GM10266 (cell line): ENCODE data around the gene DES.

Experiments used
- DNase-seq: peaks from one replicate; pipeline ENCODE4 v3.0.0; 2012; ENCODE audit errors: extremely low spot score
- CTCF ChIP-seq: IDR thresholded peaks from 2 replicates; pipeline ENCODE4 v1.5.1; 2012; ENCODE audit warnings: mild to moderate bottlenecking, low read depth; ENCODE audit not compliant: control insufficient read depth, insufficient read depth; ENCODE audit errors: missing control alignments

Gene DES

GRCh38 chr2:219418155-219419011 lies at the start of gene DES:
TSS of gene DES (plus strand) at chr2:219418377. CDS start at chr2:219418463, 86 bp downstream.
- no peak for DNase-seq

GRCh38 chr2:219368690-219369191 lies 49.4 kb upstream of the DES start:
- TF ChIP-seq CTCF: no peak

More at GRCh38 chr2:219418155-219419011, at the start of gene DES:
- no peak for TF ChIP-seq CTCF

DNA sequence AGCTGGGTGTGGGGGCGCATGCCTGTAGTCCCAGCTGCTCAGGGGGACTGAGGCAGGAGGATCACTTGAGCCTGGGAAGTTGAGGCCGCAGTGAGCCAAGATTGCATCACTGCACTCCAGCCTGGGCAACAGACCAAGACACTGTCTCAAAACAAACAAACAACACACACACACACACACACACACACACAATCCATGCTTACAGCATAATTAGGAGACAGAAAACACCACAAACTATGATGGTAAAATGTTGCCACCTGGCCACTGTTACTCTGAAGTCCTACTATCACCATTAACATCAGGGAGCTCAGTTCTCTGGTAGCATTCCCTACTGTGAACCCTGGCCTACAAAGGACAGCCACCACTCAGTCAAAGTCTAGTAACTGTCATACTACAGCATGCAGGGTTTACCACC lies 48.7 kb upstream of the DES start:
- no peak for TF ChIP-seq CTCF
- DNase-seq: no peak

More at GRCh38 chr2:219368690-219369191, 49.4 kb upstream of the DES start:
- no peak for DNase-seq

- TF ChIP-seq CTCF: no peak
- no peak for DNase-seq
Observed at GRCh38 chr2:219378163-219378851, 39.9 kb upstream of the DES start.

DNA sequence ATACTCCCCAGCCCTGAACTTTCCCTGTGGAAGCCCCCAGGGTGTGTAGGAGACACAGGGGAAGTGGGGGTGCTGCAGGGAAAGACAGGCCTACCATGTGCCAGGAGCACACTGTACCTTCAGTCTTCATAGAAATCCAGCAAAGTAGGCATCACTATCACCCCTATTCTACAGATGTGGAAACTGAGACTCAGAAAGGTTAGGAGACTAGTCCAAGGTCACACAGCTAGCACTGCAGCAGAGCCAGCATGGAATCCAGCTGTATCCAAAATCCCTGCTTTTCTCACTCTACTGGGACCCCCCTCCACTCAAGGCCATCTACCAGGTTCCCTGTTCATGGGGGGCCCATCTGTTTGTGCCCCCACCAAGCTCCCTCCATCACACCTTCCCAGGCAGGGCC lies 37.3 kb upstream of the DES start:
- no peak for DNase-seq
- no peak for TF ChIP-seq CTCF

- no peak for TF ChIP-seq CTCF
Observed at GRCh38 chr2:219381448-219381847, 36.7 kb upstream of the DES start.

More at GRCh38 chr2:219381448-219381847, 36.7 kb upstream of the DES start:
- no peak for DNase-seq
